ENCODE measurements around the gene KIR3DL3.

DNA sequence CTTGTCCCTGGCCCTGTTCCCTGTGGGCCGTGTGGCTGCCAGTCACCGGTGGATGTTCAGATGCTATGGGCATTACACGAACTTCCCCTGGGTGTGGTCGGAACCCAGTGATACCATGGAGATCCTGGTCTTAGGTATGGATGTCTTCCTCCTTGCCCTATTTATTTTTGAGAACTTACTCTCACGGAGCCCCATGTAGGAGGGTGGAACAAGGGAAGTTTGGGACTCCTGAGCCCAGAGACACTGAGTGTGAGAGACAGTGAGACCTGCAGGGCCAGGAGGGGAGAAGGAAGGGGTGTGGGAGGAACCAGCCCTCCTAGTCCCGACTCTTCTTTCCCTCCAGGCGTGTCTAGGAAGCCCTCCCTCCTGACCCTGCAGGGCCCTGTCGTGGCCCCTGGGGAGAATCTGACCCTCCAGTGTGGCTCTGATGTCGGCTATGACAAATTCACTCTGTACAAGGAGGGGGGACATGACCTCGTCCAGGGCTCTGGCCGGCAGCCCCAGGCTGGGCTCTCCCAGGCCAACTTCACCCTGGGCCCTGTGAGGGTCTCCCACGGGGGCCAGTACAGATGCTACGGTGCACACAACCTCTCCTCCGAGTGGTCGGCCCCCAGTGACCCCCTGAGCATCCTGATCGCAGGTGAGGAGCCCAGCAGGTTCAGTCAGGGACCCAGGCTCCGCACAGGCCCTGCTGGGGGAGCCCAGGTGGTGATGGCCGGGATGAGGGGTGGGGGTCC is 14.9 kb upstream of the KIR3DL3 start:
- TF ChIP-seq EP300 (IDR thresholded peaks at IDR 0.05): no peak
- TF ChIP-seq POLR2A (IDR thresholded peaks at IDR 0.05): no peak
- TF ChIP-seq, protein P1, sequence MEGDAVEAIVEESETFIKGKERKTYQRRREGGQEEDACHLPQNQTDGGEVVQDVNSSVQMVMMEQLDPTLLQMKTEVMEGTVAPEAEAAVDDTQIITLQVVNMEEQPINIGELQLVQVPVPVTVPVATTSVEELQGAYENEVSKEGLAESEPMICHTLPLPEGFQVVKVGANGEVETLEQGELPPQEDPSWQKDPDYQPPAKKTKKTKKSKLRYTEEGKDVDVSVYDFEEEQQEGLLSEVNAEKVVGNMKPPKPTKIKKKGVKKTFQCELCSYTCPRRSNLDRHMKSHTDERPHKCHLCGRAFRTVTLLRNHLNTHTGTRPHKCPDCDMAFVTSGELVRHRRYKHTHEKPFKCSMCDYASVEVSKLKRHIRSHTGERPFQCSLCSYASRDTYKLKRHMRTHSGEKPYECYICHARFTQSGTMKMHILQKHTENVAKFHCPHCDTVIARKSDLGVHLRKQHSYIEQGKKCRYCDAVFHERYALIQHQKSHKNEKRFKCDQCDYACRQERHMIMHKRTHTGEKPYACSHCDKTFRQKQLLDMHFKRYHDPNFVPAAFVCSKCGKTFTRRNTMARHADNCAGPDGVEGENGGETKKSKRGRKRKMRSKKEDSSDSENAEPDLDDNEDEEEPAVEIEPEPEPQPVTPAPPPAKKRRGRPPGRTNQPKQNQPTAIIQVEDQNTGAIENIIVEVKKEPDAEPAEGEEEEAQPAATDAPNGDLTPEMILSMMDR (IDR thresholded peaks at IDR 0.05): no peak
- no peak for TF ChIP-seq POLR2AphosphoS5 (IDR thresholded peaks at IDR 0.05)

All from sigmoid colon (tissue), 4 donors.